ENCODE data around the gene PACRG. TPM values are rescaled to one million over a fixed set of nuclear protein-coding genes. Genes with fewer than 3 reads are reported as not detected.

Gene PACRG
- total and polyA plus RNA-seq, 2 of the 4 experiments (the other 2 are of a cell fraction), result not detected

DNA sequence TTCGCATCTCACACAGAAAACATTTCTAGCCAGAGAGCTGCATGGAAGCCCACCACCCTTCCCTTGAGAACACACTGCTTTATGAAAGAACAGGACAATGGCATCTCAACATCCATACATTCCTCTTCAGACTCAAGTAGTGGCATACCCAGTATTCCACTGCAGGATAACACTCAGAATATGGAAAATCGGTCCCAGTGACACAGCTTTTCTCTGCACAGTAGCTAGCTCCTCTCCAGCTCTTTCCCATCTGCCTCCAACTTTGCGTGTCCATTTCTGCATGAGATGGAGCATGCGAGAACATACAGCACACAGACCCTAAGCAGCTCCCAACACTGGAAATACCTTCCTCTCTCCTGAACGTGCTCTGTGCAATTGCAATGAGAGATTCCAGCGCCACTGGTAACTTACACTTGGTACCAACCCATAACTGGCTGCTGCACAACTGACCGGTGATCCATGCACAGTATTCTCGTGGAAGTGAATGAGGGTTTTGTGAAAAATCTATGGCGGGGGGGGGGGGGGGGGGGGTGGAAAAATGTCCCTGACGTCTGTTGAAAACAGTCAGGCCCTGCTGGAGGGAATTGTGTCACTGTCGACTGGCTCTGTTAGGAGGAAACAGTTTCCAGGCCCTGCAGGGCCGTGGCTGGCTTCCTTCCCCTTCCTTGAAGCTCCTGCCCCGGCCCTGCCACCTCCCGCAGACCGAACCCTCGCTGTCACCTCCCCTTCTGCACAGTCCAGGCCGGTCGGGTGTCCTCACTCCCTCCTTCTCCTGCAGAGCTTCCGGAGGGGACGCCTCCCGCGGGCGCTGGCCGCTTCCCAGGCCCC, 420.9 kb downstream of the PACRG start:
- TF ChIP-seq MAZ (IDR thresholded peaks at IDR 0.05; ENCODE audit: borderline replicate concordance, low read depth, low read length), result no peak
- TF ChIP-seq MXI1 (IDR thresholded peaks at IDR 0.05; ENCODE audit: borderline replicate concordance, low read depth, low read length), result no peak
- TF ChIP-seq, protein P1, sequence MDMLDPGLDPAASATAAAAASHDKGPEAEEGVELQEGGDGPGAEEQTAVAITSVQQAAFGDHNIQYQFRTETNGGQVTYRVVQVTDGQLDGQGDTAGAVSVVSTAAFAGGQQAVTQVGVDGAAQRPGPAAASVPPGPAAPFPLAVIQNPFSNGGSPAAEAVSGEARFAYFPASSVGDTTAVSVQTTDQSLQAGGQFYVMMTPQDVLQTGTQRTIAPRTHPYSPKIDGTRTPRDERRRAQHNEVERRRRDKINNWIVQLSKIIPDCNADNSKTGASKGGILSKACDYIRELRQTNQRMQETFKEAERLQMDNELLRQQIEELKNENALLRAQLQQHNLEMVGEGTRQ (IDR thresholded peaks at IDR 0.05; ENCODE audit: low read depth, low read length), result no peak
- no peak for TF ChIP-seq RCOR1 (IDR thresholded peaks at IDR 0.05; ENCODE audit: insufficient replicate concordance, low read length)
- no peak for TF ChIP-seq CEBPB (IDR thresholded peaks at IDR 0.05; ENCODE audit: low read depth, low read length)
- TF ChIP-seq, protein P2, sequence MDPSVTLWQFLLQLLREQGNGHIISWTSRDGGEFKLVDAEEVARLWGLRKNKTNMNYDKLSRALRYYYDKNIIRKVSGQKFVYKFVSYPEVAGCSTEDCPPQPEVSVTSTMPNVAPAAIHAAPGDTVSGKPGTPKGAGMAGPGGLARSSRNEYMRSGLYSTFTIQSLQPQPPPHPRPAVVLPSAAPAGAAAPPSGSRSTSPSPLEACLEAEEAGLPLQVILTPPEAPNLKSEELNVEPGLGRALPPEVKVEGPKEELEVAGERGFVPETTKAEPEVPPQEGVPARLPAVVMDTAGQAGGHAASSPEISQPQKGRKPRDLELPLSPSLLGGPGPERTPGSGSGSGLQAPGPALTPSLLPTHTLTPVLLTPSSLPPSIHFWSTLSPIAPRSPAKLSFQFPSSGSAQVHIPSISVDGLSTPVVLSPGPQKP (IDR thresholded peaks at IDR 0.05; ENCODE audit: borderline replicate concordance, low read depth, low read length), result no peak
- no peak for TF ChIP-seq NFE2L2 (IDR thresholded peaks at IDR 0.05; ENCODE audit: low read depth, low read length)
- no peak for TF ChIP-seq POLR2A (IDR thresholded peaks at IDR 0.05; ENCODE audit: low read depth, low read length)
- no peak for TF ChIP-seq MAFK (IDR thresholded peaks at IDR 0.05; ENCODE audit: low read depth, low read length)
- TF ChIP-seq RFX5 (IDR thresholded peaks at IDR 0.05; ENCODE audit: low read depth, low read length), result no peak
- H3K4me1 ChIP-seq (ENCODE audit: control insufficient read depth, insufficient read depth, low read length), result no peaks in the 10 kb centered on the region
- no peak overlapping the region for H3K4me2 ChIP-seq (ENCODE audit: low read depth, low read length)
- H3K9me1 ChIP-seq (ENCODE audit: insufficient read depth, low read length), result no peaks in the 10 kb centered on the region
- no peaks in the 10 kb centered on the region for H3K36me3 ChIP-seq (ENCODE audit: control insufficient read depth, insufficient read depth, low read length)
- ChIA-PET CTCF (no interaction called here), POLR2A (ENCODE audit: unreplicated experiment) (no interaction called here)
- no peak overlapping the region for H2BK120ac ChIP-seq (ENCODE audit: low read depth, low read length)
- no peak for ATAC-seq (ENCODE audit: low read depth)
- H2AK9ac ChIP-seq (replicated peaks; ENCODE audit: low read depth, low read length, poor library complexity), result no peak overlapping the region
- H4K8ac ChIP-seq (ENCODE audit: low read depth in 2 of 2, low read length in 2 of 2), result no peak overlapping the region
- H4K91ac ChIP-seq (ENCODE audit: insufficient read depth, low read depth, low read length), result no peak overlapping the region
- H3K4me3 ChIP-seq (ENCODE audit: insufficient read depth, low read depth, low read length), result no peak overlapping the region
- H2BK20ac ChIP-seq (ENCODE audit: low read depth, low read length), result no peak overlapping the region
- DNase-seq, result no peak
- no peak overlapping the region for H2AFZ ChIP-seq (replicated peaks; ENCODE audit: low read length, poor library complexity)
- no peak overlapping the region for H3K18ac ChIP-seq (ENCODE audit: low read depth, low read length)
- H3K9me3 ChIP-seq (ENCODE audit: control insufficient read depth, insufficient read depth, low read length), result peaks cover 33% of the 10 kb centered on the region
- H2BK15ac ChIP-seq (ENCODE audit: low read depth, low read length), result no peak overlapping the region
- no peak overlapping the region for H3K27ac ChIP-seq (ENCODE audit: insufficient read depth, low read length)
- WGBS, 2 experiments (ENCODE audit: extremely low coverage in 2 of 2, insufficient read length in 1 of 2), result 56% methylated on average over 1 of the region's 24 CpGs; no CpG with 5 or more reads in 1 of the 2 experiments
- no peak overlapping the region for H2BK5ac ChIP-seq (ENCODE audit: low read depth, low read length, poor library complexity, severe bottlenecking)
- no peak overlapping the region for H2AK5ac ChIP-seq (ENCODE audit: low read depth, low read length)
- H3K23ac ChIP-seq (ENCODE audit: low read depth, low read length), result no peak overlapping the region
- no peak overlapping the region for H3K4ac ChIP-seq (ENCODE audit: low read depth, low read length)
- no peak overlapping the region for H3K14ac ChIP-seq (replicated peaks; ENCODE audit: low read depth, low read length)
- no peaks in the 10 kb centered on the region for H4K20me1 ChIP-seq (ENCODE audit: insufficient read depth, low read length)
- H4K5ac ChIP-seq (ENCODE audit: low read depth, low read length), result no peak overlapping the region
- H3K56ac ChIP-seq (ENCODE audit: extremely low read depth, insufficient read depth, low read length), result no peak overlapping the region
- no peaks in the 10 kb centered on the region for H3K79me1 ChIP-seq (ENCODE audit: low read depth in 1 of 2, low read length in 2 of 2)
- in situ Hi-C loops (cut with MboI; ENCODE audit: low sequenced_read_pairs) (no loop called here), dilution Hi-C loops (cut with HindIII; ENCODE audit: low sequenced_read_pairs, unreplicated experiment) (no loop called here), intact Hi-C loops (cut with micrococcal nuclease) (no loop called here)
- H3K9ac ChIP-seq (ENCODE audit: low read depth, low read length), result no peak overlapping the region
- no peaks in the 10 kb centered on the region for H3K27me3 ChIP-seq (ENCODE audit: control insufficient read depth, insufficient read depth, low read length)
- BruUV-seq (replicated peaks), result no TSS peak
